Right lobe of liver (tissue), 4 donors: ENCODE results near the gene MALAT1.

Source experiments
- POLR2A ChIP-seq: fragments of 450-650 bp; IDR thresholded peaks from one replicate; pipeline ENCODE4 v1.6.1; 2017; ENCODE audit warnings: antibody characterized with exemption, mild to moderate bottlenecking
- TF ChIP-seq, protein P1 (sequence below), 4 donors: fragments of 200-600 bp in 3 of 4; fragments of 450-650 bp in 1 of 4; IDR thresholded peaks; one replicate each; pipeline versions ENCODE4 v1.5.1 to v1.8.0; 2016 to 2022; ENCODE audit warnings: antibody characterized with exemption in 4 of 4, mild to moderate bottlenecking in 2 of 4
- donor health status: DM: no; HTN: no; CAD: no.
- donor health status: DM: no; HTN: no; CAD: no.
- donor health status: DM: no; HTN: yes; CAD: no.

DNA sequence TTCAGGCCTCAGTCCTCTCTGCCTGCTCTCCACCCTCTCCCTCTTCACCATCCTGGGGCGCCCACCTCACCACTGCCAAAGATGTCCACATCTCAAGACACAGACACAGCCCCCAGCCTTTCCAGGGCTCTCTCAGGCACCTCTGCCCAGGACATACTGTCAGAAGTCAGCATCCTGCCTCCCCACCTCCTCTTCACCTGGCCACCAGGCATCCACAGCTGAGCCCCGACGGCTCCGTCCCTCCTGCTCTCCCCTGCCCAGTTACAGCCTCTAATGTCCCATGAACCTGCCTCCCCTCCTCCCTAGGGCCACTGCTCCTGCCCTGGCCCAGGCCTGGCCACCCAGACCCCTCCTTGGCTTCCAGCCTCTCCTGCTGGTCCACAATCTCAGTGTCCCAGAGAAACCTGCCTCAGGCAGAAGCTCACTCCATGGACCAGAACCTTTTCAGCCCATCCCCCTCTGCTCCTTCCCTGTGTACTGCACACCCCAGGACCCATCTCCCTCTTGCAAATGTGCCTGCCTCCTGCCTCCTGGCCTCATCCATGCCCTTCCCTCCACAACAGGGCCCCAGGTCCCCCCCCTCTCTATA is 56.1 kb downstream of the MALAT1 start:
- TF ChIP-seq, protein P1, sequence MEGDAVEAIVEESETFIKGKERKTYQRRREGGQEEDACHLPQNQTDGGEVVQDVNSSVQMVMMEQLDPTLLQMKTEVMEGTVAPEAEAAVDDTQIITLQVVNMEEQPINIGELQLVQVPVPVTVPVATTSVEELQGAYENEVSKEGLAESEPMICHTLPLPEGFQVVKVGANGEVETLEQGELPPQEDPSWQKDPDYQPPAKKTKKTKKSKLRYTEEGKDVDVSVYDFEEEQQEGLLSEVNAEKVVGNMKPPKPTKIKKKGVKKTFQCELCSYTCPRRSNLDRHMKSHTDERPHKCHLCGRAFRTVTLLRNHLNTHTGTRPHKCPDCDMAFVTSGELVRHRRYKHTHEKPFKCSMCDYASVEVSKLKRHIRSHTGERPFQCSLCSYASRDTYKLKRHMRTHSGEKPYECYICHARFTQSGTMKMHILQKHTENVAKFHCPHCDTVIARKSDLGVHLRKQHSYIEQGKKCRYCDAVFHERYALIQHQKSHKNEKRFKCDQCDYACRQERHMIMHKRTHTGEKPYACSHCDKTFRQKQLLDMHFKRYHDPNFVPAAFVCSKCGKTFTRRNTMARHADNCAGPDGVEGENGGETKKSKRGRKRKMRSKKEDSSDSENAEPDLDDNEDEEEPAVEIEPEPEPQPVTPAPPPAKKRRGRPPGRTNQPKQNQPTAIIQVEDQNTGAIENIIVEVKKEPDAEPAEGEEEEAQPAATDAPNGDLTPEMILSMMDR (IDR thresholded peaks at IDR 0.05) = no peak
- no peak for TF ChIP-seq POLR2A
